ENCODE data around the gene TBXAS1. TPM values are rescaled to one million over a fixed set of nuclear protein-coding genes. Genes with fewer than 3 reads are reported as not detected.

Gene TBXAS1
- total and polyA plus RNA-seq, 2 donors from 2014 or later, result 14.2 to 33.6 TPM

DNA sequence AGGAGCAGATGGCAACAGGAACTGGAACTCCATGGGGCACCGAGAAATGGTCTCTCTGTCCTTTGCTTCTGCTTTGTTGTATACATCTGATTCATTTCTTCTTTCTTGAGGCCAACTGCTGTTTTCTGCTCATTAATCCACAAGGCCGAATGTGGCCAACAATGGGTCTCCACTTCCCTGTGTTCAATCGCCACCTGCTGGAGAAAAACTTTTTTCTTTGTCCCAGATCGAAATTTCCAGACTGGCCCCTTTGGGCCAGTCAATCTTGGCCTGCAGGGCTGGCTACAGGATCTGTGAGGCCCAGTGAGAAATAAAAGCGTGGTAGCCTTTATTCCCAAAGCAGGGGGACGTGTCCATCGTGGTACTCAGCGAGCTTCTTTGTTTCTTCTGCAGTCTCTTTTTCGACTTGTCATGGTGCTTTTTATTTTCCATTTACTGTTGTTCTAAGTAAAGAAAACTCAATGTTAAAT lies 174.9 kb downstream of the TBXAS1 start:
- intact Hi-C loops (cut with DNase I), result loop anchor here (10.0 kb wide), 2 partner anchors 359 to 499 kb away; no protein-coding TSS in a partner anchor
- H3K9me3 ChIP-seq (ENCODE audit: control insufficient read depth in 2 of 3, insufficient read depth in 1 of 3, low read length in 3 of 3), result no peaks in the 10 kb centered on the region
- TF ChIP-seq, protein P1, sequence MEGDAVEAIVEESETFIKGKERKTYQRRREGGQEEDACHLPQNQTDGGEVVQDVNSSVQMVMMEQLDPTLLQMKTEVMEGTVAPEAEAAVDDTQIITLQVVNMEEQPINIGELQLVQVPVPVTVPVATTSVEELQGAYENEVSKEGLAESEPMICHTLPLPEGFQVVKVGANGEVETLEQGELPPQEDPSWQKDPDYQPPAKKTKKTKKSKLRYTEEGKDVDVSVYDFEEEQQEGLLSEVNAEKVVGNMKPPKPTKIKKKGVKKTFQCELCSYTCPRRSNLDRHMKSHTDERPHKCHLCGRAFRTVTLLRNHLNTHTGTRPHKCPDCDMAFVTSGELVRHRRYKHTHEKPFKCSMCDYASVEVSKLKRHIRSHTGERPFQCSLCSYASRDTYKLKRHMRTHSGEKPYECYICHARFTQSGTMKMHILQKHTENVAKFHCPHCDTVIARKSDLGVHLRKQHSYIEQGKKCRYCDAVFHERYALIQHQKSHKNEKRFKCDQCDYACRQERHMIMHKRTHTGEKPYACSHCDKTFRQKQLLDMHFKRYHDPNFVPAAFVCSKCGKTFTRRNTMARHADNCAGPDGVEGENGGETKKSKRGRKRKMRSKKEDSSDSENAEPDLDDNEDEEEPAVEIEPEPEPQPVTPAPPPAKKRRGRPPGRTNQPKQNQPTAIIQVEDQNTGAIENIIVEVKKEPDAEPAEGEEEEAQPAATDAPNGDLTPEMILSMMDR (IDR thresholded peaks at IDR 0.05; ENCODE audit: borderline replicate concordance, extremely low read depth, insufficient read depth), result peak; percentile 41
- H3K27me3 ChIP-seq (ENCODE audit: control insufficient read depth, insufficient read depth, low read length), result no peaks in the 10 kb centered on the region
- FAIRE-seq (no peak), DNase-seq (peak in 3 of 5 donors; percentile 54 to 80 (median 63))
- no peak overlapping the region for H3K27ac ChIP-seq (ENCODE audit: low read depth in 2 of 2, low read length in 2 of 2)
- no peak overlapping the region for H3K9ac ChIP-seq (ENCODE audit: low read length in 3 of 3)
- no peak overlapping the region for H3K4me3 ChIP-seq (ENCODE audit: low read length in 3 of 3)
- no peaks in the 10 kb centered on the region for H3K36me3 ChIP-seq (ENCODE audit: control insufficient read depth in 2 of 3, insufficient read depth in 3 of 3, low read length in 3 of 3)
- no peaks in the 10 kb centered on the region for H3K4me1 ChIP-seq (ENCODE audit: control insufficient read depth in 2 of 3, insufficient read depth in 2 of 3, low read depth in 1 of 3, low read length in 3 of 3)

DNA sequence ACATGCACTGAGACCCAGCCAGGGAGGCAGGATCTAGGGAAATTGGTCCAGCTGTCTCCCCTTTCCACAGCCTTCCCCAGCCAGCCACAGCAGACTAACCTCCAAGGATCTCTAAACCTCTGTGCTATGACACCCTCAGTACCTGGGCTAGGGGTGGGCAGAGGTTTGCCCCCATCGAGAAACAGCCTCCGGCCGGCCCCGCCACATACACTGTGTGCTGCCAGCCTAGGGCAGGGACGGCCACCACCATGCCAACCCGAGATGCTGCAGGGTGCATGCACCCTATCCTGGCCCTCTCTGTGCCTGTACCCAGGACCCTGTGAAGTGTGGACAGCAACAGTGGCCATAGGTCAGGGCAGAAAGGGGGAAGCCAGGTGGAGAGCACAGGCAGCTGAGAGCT lies 175.6 kb downstream of the TBXAS1 start:
- H3K9ac ChIP-seq (ENCODE audit: low read length in 3 of 3), result no peak overlapping the region
- no peak overlapping the region for H3K4me3 ChIP-seq (ENCODE audit: low read length in 3 of 3)
- FAIRE-seq (no peak), DNase-seq (no peak)
- no peak overlapping the region for H3K27ac ChIP-seq (ENCODE audit: low read depth in 2 of 2, low read length in 2 of 2)
- intact Hi-C loops (cut with DNase I), result loop anchor here (10.0 kb wide), 2 partner anchors 360 to 500 kb away; no protein-coding TSS in a partner anchor
- no peaks in the 10 kb centered on the region for H3K36me3 ChIP-seq (ENCODE audit: control insufficient read depth in 2 of 3, insufficient read depth in 3 of 3, low read length in 3 of 3)
- no peaks in the 10 kb centered on the region for H3K27me3 ChIP-seq (ENCODE audit: control insufficient read depth, insufficient read depth, low read length)
- TF ChIP-seq, protein P1 (IDR thresholded peaks at IDR 0.05; ENCODE audit: borderline replicate concordance, extremely low read depth, insufficient read depth), result no peak
- no peaks in the 10 kb centered on the region for H3K9me3 ChIP-seq (ENCODE audit: control insufficient read depth in 2 of 3, insufficient read depth in 1 of 3, low read length in 3 of 3)
- H3K4me1 ChIP-seq (ENCODE audit: control insufficient read depth in 2 of 3, insufficient read depth in 2 of 3, low read depth in 1 of 3, low read length in 3 of 3), result no peaks in the 10 kb centered on the region

DNA sequence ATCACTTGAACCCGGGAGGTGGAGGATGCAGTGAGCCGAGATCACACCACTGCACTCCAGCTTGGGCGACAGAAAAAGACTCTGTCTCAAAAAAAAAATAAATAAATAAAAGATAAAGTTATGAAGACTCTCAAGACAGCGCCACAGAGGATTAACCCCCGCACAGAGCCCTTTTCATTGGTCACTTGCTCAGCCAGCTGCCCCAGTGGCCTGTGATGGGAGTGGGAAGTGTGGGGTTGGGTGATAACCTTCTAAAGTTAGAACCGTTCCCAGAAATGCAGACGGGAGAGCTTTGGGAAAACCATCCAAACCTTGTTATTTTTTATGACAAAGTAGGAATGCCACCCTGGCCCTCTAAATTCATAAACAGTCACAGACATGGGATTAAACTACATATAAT lies 176.3 kb downstream of the TBXAS1 start:
- no peak for DNase-seq
- no peak overlapping the region for H3K4me3 ChIP-seq (ENCODE audit: low read length in 3 of 3)
- no peaks in the 10 kb centered on the region for H3K9me3 ChIP-seq (ENCODE audit: control insufficient read depth in 2 of 3, insufficient read depth in 1 of 3, low read length in 3 of 3)
- no peaks in the 10 kb centered on the region for H3K36me3 ChIP-seq (ENCODE audit: control insufficient read depth in 2 of 3, insufficient read depth in 3 of 3, low read length in 3 of 3)
- H3K4me1 ChIP-seq (ENCODE audit: control insufficient read depth in 2 of 3, insufficient read depth in 2 of 3, low read depth in 1 of 3, low read length in 3 of 3), result no peaks in the 10 kb centered on the region
- no peak for FAIRE-seq
- intact Hi-C loops (cut with DNase I), result loop anchor here (10.0 kb wide), 2 partner anchors 361 to 501 kb away; no protein-coding TSS in a partner anchor
- H3K9ac ChIP-seq (ENCODE audit: low read length in 3 of 3), result no peak overlapping the region
- no peaks in the 10 kb centered on the region for H3K27me3 ChIP-seq (ENCODE audit: control insufficient read depth, insufficient read depth, low read length)
- no peak overlapping the region for H3K27ac ChIP-seq (ENCODE audit: low read depth in 2 of 2, low read length in 2 of 2)
- TF ChIP-seq, protein P1 (IDR thresholded peaks at IDR 0.05; ENCODE audit: borderline replicate concordance, extremely low read depth, insufficient read depth), result no peak

Data from kidney (tissue), 14 donors.